HG02884 (cell line): Measurements from ENCODE around the gene PID1.
A peak's percentile ranks its signal among the peaks of the same experiment; 100 is the strongest.

Experiments
- ATAC-seq: cut with Tn5 transposase; IDR thresholded peaks from one replicate; pipeline ENCODE4 v1.9.1; 2021; ENCODE audit warnings: mild to moderate bottlenecking, moderate library complexity; ENCODE audit not compliant: unreplicated experiment

PID1 gene

GRCh38 chr2:229127471-229127870, 143.6 kb downstream of the PID1 start:
- ATAC-seq: no peak

- ATAC-seq: no peak
These were observed 145.0 kb downstream of the PID1 start for GRCh38 chr2:229126066-229126465.

- ATAC-seq: no peak
These were observed 147.0 kb downstream of the PID1 start for GRCh38 chr2:229124136-229124535.

GRCh38 chr2:229118927-229119326, 152.2 kb downstream of the PID1 start:
- peak; percentile 55 for ATAC-seq

DNA sequence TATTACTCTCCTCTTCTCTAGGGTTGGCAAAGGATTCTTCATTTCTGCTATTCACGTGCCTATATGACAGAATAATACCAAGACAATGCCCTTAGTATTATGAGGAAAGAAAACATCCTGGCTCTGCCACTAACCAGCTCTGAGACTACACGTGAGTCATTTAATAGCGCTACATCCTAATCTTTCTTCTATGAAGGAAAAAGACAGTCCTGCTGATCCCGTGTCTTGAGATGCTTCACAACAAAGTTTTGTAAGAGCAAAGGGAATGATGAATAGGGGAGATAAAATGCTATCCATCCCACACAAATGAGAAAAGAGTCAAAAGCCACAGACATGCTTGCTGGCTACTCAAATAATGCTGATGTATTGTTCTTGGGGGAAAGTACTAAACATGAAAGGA, 152.8 kb downstream of the PID1 start:
- no peak for ATAC-seq

GRCh38 chr2:229111744-229112143, 159.3 kb downstream of the PID1 start:
- ATAC-seq: no peak

GRCh38 chr2:229109195-229109594, 161.9 kb downstream of the PID1 start:
- no peak for ATAC-seq

DNA sequence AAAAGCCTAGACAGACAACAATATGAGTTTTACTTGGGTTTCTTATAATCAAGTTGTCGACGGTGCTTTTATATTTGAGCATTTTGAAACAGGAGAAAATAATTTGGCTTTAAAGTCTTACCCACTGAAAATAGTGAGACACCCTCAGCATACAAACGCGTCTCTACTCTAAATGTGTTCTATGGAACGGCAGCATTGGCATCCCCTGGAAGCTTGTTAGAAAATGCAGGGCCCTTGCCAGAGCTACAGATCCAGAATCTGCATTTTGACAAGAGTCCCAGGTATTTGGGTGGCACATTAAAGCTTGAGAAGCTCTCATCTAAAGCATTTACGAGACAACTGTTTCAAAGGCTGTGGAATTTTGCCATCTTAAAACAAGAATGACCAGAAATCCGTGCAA, 163.5 kb downstream of the PID1 start:
- no peak for ATAC-seq

DNA sequence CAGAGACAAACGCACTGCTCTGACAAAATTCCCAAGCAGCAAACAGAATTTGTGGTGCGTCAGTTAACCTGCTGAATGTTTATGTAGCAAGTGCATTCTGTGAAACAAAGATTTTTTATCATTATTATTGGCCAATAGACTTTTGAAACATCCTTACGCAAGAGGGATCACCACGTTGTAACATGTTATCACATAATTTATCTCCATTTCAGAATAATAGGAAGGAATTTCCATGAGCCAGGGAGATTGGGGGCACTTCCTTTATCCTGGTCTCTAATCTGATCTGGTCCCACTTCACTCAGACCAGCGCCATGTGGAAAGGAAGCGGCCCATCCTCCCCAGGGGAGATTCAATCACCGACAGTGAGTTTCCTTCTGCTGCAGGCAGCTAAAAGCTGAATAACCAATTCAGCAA, 166.1 kb downstream of the PID1 start:
- no peak for ATAC-seq

DNA sequence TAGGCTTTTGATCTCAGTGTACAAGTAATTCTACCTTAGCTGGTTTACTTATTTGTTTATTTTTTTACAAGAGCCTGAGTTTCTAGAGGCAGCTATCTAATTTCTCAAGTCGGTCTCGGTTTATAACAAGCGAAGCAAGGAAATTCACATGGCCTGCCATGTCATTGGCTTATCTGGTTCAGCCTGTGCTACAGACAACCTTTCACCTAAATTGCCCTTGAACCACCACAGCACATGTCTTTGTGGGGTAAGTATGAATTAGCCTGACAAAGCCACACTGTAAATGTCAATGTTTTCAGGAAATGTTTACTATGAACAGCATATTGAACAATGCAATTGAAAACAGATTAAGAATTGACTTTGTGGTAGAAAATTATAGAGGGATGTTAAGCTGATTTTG, 167.1 kb downstream of the PID1 start:
- no peak for ATAC-seq

DNA sequence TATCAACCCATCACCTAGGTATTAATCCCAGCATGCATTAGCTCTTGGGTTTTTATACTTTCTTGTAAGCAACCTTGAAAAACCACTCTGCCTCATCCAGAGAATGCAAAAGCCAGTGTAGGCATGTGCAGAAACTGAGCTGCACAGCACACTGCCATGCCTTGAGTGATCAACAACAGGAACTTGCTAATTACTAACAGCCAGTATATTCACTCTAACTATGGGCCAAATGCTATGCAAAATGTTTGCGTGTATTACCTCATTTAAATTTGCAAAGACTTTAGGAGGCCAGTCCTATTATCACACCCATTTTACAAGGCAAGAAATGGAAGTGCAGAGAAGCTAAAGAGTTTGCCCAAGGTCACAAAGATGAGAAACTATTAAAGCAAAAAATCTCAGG, 169.8 kb downstream of the PID1 start:
- ATAC-seq: no peak

- ATAC-seq: no peak
These were observed 171.9 kb downstream of the PID1 start for GRCh38 chr2:229099231-229099630.

DNA sequence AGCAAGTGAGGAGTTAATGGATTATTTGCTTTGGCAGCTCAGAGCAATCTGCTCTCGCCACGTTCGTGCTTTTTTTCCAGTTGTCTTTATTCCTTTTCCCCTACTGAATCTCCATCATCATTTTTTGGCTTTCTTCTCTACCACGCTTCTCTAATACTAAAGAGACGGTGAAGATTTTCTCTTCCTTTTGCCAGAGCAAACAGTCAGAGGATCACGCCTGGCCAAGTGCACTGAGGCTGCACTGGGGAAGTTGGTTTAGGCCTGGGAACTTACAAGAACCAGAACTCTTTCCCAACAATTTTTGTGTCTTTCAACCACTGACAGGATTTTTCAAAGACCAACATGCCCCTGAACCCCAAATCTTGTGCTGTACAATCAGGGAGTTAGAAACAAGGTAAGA, 172.3 kb downstream of the PID1 start:
- ATAC-seq: no peak

GRCh38 chr2:229096409-229097066, 174.5 kb downstream of the PID1 start:
- no peak for ATAC-seq

DNA sequence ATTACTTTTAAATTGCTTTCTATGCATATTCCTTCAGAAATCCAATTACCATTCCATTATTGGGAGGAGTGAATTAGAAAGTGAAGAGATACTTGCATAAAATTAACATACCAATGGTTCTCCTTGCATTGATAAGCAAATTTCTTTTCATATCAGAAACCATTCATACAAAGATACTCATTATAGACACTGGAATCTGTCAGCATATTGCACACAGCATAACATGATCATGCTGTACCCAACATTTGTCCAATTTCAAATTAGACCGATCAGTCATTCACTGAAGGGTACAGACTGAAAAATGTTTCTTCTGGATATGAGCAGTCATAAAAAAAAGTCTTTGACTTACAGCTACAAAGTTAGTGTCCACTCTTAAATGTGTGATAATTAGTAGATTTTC, 175.6 kb downstream of the PID1 start:
- no peak for ATAC-seq

- ATAC-seq: no peak
These were observed 180.9 kb downstream of the PID1 start for GRCh38 chr2:229090225-229090624.

- ATAC-seq: no peak
These were observed 181.3 kb downstream of the PID1 start for GRCh38 chr2:229089776-229090175.

DNA sequence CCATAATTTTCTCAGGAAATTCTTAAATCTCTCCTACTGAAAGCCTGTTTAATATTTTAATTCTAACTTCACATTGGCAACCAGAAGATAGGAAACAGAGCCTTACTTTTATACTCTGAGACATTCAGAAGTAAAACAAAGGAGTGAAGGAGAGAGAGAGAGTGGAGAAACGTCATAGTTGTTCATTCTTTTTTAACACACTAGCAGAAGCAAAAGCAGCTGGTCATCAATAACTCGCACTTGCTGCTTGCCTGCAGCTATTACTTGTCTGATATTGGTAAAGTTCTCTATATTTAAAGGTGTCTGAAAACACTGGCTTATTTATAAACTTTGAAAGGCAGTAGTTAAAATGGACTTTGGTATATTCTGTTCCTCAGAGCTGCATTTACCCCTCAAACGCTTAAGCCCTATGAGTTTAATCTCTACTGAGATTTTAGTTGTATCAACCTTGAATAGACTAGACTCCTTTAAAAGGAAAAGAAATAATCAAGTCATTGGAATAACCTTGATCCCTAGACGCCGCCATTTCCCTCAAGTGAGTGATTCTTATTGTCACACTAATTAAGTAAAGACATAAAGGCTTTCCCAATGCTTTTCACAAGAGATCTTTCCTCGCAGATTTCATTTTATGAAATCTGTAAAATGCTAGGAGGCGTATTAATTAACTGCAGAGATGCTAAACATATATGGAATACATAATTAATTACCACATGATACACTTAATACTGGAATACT, 182.0 kb downstream of the PID1 start:
- no peak for ATAC-seq

GRCh38 chr2:229088517-229088913, 182.6 kb downstream of the PID1 start:
- no peak for ATAC-seq

DNA sequence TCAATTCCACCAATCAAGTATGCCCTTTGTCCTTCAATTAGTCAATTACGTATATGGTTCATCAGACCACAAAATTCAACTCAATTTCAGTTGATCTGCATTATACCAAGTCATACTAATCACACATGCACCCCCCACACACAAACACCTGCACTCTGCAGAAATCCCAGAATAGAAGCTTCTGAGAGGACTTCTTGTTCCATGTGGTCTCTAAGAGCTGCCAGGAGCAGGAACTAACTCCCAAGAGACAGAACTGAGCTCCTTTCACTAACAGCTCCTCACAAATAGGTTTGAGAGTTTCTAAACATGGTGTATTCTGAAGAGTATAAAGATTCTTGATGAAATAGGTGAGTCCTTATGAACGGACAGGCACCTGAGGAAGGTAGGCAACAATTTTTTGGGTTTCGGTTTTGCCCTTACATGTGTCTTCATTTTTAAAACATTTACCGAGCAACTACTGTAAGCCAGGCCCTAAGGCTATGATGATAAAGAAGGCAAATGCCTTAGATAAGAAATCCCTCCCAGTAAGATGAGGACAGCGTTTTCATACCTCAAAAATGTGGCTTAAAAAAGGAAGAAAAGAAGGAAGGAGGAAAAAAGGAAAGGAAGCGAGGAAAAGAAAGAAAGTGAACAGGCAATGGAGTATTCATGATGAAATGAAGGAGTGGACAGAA, 183.1 kb downstream of the PID1 start:
- ATAC-seq: no peak

- ATAC-seq: no peak
These were observed 183.8 kb downstream of the PID1 start for GRCh38 chr2:229087267-229087666.

GRCh38 chr2:229085439-229085838, 185.6 kb downstream of the PID1 start:
- no peak for ATAC-seq
